ENCODE measurements around the gene ITPR2. TPM values are rescaled to one million over a fixed set of nuclear protein-coding genes. Genes with fewer than 3 reads are reported as not detected.
A peak's percentile ranks its signal among the peaks of the same experiment; 100 is the strongest.

The ITPR2 gene
- total RNA-seq, 1 donor from 2014 or later: 64.0 TPM

DNA sequence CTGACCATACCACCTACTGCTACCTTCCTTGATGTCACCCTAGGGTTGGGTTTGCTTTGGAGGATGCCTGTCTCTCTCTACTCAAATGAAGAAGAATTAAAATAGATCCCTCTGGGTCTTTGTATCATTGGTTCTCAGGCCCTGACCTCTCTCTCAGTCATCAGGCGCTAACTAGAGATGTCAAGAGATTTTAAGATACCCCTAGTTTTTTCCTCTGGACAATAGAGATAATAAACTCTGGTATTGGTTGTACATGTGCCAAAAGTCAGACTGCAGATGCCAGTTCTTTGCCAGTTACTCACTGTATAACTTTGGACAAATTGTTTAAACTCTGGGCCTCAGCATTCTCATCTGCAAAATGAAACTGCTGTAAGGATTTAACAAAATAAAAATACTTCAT lies 31.5 kb downstream of the ITPR2 start:
- Histone ChIP-seq H3K4me1 (peaks cover 26% of the 10 kb centered on the region), H3K36me3 (no peaks in the 10 kb centered on the region), H3K27ac (no peak overlapping the region), H3K4me3 (no peak overlapping the region), H3K27me3 (ENCODE audit: low read depth) (no peaks in the 10 kb centered on the region), H3K9me3 (no peaks in the 10 kb centered on the region)
- intact Hi-C loops (cut with DNase I): no loop called here
- DNase-seq (no peak), ATAC-seq (no peak)
- TF ChIP-seq, protein P1, sequence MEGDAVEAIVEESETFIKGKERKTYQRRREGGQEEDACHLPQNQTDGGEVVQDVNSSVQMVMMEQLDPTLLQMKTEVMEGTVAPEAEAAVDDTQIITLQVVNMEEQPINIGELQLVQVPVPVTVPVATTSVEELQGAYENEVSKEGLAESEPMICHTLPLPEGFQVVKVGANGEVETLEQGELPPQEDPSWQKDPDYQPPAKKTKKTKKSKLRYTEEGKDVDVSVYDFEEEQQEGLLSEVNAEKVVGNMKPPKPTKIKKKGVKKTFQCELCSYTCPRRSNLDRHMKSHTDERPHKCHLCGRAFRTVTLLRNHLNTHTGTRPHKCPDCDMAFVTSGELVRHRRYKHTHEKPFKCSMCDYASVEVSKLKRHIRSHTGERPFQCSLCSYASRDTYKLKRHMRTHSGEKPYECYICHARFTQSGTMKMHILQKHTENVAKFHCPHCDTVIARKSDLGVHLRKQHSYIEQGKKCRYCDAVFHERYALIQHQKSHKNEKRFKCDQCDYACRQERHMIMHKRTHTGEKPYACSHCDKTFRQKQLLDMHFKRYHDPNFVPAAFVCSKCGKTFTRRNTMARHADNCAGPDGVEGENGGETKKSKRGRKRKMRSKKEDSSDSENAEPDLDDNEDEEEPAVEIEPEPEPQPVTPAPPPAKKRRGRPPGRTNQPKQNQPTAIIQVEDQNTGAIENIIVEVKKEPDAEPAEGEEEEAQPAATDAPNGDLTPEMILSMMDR (IDR thresholded peaks at IDR 0.05): no peak

DNA sequence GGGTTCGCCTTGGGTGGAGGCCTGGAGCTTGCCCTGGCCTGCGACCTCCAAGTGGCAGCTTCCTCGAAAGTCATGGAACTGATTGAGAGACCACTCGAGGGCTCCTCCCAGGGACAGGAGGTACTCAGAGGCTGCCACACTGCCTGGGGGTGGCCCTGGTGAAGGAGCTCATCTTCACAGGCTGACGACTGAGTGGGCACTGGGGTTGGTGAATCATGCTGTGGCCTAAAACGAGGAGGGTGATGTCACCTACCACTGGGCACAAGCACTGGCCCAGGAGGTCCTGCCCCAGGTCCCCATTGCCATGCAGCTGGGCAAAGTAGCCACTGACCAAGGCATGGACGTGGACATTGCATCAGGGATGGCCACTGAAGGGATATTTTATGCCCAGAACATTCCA lies 32.1 kb downstream of the ITPR2 start:
- Histone ChIP-seq H3K4me1 (peaks cover 26% of the 10 kb centered on the region), H3K4me3 (no peak overlapping the region), H3K36me3 (no peaks in the 10 kb centered on the region), H3K27me3 (ENCODE audit: low read depth) (no peaks in the 10 kb centered on the region), H3K27ac (no peak overlapping the region), H3K9me3 (no peaks in the 10 kb centered on the region)
- intact Hi-C loops (cut with DNase I): no loop called here
- ATAC-seq: no peak
- no peak for DNase-seq
- TF ChIP-seq, protein P1 (IDR thresholded peaks at IDR 0.05): no peak

DNA sequence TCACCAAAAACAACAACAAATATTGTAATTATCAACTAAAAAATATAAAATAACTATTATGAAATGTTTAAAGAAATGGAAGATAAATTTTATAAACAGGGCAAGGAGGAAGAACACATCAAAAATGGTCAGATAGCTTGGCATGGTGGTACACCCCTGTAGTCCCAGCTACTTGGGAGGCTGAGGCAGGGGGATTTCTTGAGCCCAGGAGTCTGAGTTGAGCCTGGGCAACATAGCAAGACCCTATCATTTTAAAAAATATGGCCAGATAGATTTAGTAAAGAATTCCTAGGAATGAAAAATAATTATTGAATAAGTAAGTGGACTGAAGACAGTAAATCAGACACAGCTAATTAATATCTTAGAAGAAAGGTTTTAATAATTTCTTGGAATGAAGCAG lies 32.6 kb downstream of the ITPR2 start:
- Histone ChIP-seq H3K27me3 (ENCODE audit: low read depth) (no peaks in the 10 kb centered on the region), H3K36me3 (no peaks in the 10 kb centered on the region), H3K9me3 (no peaks in the 10 kb centered on the region), H3K27ac (no peak overlapping the region), H3K4me1 (peaks cover 26% of the 10 kb centered on the region), H3K4me3 (no peak overlapping the region)
- no peak for ATAC-seq
- DNase-seq: no peak
- TF ChIP-seq, protein P1 (IDR thresholded peaks at IDR 0.05): no peak
- intact Hi-C loops (cut with DNase I): no loop called here

DNA sequence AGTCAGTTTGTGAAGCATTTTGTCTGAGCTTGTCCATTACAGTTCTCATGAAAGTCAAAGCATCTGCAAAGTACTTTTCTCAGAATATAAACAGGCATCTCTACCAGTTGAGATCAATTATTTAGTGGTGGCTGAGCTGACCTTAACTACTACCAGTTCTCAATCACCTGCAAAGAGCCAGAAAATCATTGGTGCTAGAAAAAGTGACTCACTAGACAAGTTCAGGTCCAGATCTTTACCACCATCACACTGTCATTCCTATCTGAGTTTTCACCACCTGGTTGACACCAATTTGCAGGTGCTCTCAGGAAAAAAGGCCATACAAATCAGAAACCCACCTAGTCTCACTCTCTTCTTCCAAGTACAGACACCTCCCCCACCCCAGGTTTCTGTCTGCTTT lies 33.3 kb downstream of the ITPR2 start:
- Histone ChIP-seq H3K4me3 (no peak overlapping the region), H3K4me1 (peaks cover 26% of the 10 kb centered on the region), H3K27ac (no peak overlapping the region), H3K36me3 (no peaks in the 10 kb centered on the region), H3K27me3 (ENCODE audit: low read depth) (no peaks in the 10 kb centered on the region), H3K9me3 (no peaks in the 10 kb centered on the region)
- DNase-seq (no peak), ATAC-seq (no peak)
- TF ChIP-seq, protein P1 (IDR thresholded peaks at IDR 0.05): no peak
- intact Hi-C loops (cut with DNase I): no loop called here

DNA sequence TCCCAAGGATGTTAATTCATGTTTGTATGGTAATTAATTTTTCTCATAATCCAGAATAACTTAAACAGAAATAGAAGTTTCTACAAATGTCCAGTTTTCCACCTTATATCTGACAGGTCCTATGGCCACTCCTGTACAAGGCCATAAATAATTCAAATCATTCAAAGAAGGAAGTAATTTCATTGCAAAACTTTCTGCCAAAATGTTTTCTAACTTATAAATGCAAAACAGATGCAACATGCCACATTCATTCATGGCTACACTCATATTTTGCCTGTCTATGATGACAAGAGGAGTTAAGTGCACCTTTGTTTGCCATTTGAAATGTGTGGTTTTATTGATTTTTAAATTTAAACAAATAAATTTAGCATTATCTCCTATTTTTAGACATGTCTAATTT lies 34.4 kb downstream of the ITPR2 start:
- Histone ChIP-seq H3K9me3 (no peaks in the 10 kb centered on the region), H3K36me3 (no peaks in the 10 kb centered on the region), H3K4me3 (no peak overlapping the region), H3K27ac (no peak overlapping the region), H3K27me3 (ENCODE audit: low read depth) (no peaks in the 10 kb centered on the region), H3K4me1 (peaks cover 21% of the 10 kb centered on the region)
- ATAC-seq (no peak), DNase-seq (no peak)
- TF ChIP-seq, protein P1 (IDR thresholded peaks at IDR 0.05): no peak
- intact Hi-C loops (cut with DNase I): no loop called here

DNA sequence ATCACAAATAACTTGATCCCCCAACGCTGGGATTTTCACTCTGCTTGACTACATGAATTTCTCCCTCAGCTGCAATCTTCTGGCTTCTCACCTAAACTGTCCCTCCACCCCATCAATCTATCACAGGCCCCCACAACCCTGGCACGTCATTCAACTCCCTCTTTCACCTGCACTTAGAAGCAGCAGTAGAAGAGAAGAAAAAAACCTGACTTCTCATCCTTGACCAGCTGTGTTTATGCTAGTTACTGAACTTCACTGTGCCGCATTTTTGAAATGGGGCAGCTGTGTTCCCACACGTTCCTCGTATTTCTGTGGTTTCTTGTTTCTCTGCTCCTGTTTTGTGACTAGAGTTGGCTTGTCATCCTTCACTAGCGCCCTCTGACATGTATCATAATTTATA lies 35.0 kb downstream of the ITPR2 start:
- no peaks in the 10 kb centered on the region for H3K36me3 ChIP-seq
- no peaks in the 10 kb centered on the region for H3K27me3 ChIP-seq (ENCODE audit: low read depth)
- ATAC-seq (peak in 1 of 2 donors; percentile 11), DNase-seq (no peak)
- no peaks in the 10 kb centered on the region for H3K9me3 ChIP-seq
- no peak overlapping the region for H3K4me3 ChIP-seq
- no peak overlapping the region for H3K27ac ChIP-seq
- intact Hi-C loops (cut with DNase I): no loop called here
- peaks cover 15% of the 10 kb centered on the region for H3K4me1 ChIP-seq
- TF ChIP-seq, protein P1 (IDR thresholded peaks at IDR 0.05): no peak
